ENCODE data around the gene ANO7. TPM values are rescaled to one million over a fixed set of nuclear protein-coding genes. Genes with fewer than 3 reads are reported as not detected.

Gene ANO7
- total RNA-seq, 1 donor from 2014 or later, result 1.3 TPM

- DNase-seq (ENCODE audit: low spot score) (no peak), ATAC-seq (no peak)
These were observed 30.5 kb upstream of the ANO7 start for GRCh38 chr2:241157841-241158545.

DNA sequence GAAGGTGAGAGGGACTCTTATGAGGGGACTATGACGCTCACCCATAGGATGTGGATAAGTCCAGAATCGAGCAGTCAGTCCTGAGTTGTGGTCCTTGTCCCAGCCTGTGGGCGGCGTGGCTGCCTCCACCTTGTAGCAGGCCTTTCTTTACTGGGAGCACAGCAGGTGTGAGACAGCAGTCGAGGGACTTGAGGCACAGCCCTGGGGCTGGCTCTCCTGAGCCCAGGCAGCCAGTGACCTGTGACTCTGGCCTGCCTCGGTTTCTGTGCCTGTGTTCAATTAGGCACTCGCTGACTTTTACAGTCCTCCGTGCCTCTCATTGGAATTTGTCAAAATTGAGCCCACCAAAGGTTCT, 30.0 kb upstream of the ANO7 start:
- no peak for DNase-seq (ENCODE audit: low spot score)
- ATAC-seq, result no peak

- ATAC-seq (no peak), DNase-seq (ENCODE audit: low spot score) (no peak)
These were observed 29.4 kb upstream of the ANO7 start for GRCh38 chr2:241159116-241159515.

GRCh38 chr2:241160318-241160717, 28.2 kb upstream of the ANO7 start:
- no peak for DNase-seq (ENCODE audit: low spot score)
- ATAC-seq, result no peak

DNA sequence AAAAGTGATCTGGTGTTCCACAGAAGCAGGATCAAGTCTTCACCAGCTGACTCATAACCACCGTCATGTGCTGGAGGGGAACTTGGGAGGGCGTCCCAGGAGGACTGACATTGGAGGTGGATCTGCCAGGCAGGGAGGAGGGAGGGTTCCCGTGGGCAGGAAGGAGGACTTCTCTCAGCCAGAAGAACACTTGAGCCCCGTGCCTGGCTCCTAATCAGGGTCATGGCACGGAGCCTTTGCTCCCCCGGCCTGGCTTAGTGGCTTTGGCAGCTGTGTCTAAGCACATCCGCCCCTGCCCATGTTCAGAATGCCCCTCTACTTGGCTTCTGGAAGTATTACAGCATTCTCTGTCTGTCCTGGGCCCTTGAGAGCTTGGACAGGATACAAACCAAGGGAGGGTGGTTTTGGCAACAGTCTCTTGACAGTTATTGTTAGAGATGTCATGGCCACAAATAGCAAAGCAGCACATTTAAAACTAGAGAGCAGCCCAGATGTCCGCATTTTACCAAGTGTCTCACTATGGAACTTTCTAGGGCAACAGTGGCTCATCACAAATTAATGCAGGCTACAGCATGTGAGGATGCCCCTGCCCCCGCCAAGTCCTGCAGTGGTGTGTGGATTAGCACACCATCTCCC, 26.7 kb upstream of the ANO7 start:
- ATAC-seq (peak; percentile 33), DNase-seq (ENCODE audit: low spot score) (no peak)

GRCh38 chr2:241163601-241164118, 24.8 kb upstream of the ANO7 start:
- no peak for DNase-seq (ENCODE audit: low spot score)
- no peak for ATAC-seq

GRCh38 chr2:241168366-241168765, 20.1 kb upstream of the ANO7 start:
- ATAC-seq, result no peak
- no peak for DNase-seq (ENCODE audit: low spot score)

- no peak for ATAC-seq
These were observed 14.9 kb upstream of the ANO7 start for GRCh38 chr2:241173557-241173956.

DNA sequence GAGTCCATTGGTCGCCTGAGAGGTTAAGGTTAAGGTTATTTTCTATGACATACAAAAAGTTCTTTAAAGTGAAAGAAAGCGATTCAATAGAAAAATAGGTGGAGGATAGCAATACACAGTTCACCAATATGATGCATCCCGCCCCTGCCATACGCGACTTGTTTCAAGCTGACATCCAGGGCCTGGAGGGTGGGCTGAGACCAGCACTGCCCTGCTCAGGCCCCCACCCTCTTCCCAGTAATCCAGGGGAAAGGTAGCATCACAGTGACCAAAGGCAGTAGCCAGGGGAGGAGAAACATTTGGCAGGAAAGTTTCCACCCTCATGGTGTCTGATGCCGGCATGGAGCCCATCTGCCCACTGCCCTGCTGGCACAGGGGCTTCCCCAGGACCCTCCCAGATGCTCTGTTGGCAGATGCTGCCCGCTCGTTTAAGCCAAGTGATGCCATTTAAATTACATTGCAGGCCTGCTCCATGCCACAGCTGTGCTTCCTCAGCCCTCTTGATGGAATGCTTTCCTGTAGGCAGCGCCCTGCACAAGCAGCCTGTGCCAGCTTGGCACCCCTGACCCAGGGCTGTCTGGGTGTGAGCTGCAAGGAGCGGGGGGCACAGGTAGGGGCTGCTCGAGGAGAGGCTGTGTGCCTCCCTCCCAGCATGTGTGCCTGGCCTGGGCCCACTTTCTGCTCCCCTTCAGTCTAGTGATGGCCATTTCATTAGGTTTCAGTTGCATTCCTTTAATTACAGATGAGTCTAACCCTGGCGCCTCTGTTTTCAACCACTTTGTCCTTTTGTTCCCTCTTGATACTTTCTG, 10.7 kb upstream of the ANO7 start:
- DNase-seq (ENCODE audit: low spot score) (no peak), ATAC-seq (no peak)

More at GRCh38 chr2:241173557-241173956, 14.9 kb upstream of the ANO7 start:
- no peak for DNase-seq (ENCODE audit: low spot score)

DNA sequence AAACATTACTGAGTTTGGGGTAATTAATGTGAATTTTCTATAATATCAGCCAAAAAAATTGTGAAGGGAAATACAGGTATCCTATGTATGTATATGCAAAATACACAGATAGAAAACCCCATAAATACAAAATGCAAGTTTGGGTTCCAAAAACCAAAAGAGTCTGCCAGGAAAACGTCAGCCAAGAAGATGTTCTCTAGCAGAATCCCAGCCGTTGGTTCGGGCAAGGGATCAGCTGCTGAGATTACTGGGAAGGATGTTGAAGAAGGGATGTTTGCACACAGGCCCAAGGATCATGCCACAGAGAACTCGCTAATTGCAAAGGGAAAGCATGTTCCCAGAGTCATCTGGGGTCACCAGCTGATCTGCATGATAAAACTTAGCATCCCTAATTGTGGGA, 9.5 kb upstream of the ANO7 start:
- ATAC-seq, result no peak
- DNase-seq (ENCODE audit: low spot score), result no peak

- ATAC-seq, result no peak
- no peak for DNase-seq (ENCODE audit: low spot score)
These were observed 8.6 kb upstream of the ANO7 start for GRCh38 chr2:241179899-241180298.

- ATAC-seq, result no peak
- DNase-seq (ENCODE audit: low spot score), result no peak
These were observed 8.0 kb upstream of the ANO7 start for GRCh38 chr2:241180495-241180894.

GRCh38 chr2:241182126-241182525, 6.4 kb upstream of the ANO7 start:
- ATAC-seq (no peak), DNase-seq (ENCODE audit: low spot score) (no peak)

DNA sequence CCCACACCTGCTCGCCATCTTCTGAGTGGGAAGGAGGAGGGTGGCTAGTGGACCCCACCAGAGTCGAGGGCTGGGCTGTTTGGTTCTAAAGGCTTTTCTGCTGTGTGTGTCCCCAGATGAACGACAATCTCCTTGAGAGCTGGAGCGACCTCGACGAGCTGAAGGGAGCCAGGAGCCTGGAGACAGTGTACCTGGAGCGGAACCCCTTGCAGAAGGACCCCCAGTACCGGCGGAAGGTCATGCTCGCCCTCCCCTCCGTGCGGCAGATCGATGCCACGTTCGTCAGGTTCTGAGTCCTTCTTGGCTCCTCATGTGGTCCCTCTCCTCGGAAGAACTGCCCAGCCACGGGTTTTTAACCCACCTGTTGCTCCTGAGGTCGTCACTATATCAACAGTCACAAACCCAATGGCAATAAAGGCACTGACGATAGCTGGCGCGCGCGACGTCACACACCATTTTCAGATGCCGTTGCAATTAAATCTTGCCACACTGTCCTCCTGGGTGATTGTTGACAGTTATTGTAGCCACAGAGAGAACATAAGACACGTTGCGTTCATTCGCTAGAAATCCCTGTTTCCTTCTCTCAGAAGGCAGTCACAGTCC, 5.8 kb upstream of the ANO7 start:
- no peak for ATAC-seq
- no peak for DNase-seq (ENCODE audit: low spot score)

GRCh38 chr2:241183221-241183620, 5.3 kb upstream of the ANO7 start:
- ATAC-seq (no peak), DNase-seq (ENCODE audit: low spot score) (no peak)

- no peak for DNase-seq (ENCODE audit: low spot score)
- ATAC-seq, result no peak
These were observed 3.6 kb upstream of the ANO7 start for GRCh38 chr2:241184901-241185300.

GRCh38 chr2:241185961-241186360, 2.5 kb upstream of the ANO7 start:
- ATAC-seq (no peak), DNase-seq (ENCODE audit: low spot score) (no peak)

DNA sequence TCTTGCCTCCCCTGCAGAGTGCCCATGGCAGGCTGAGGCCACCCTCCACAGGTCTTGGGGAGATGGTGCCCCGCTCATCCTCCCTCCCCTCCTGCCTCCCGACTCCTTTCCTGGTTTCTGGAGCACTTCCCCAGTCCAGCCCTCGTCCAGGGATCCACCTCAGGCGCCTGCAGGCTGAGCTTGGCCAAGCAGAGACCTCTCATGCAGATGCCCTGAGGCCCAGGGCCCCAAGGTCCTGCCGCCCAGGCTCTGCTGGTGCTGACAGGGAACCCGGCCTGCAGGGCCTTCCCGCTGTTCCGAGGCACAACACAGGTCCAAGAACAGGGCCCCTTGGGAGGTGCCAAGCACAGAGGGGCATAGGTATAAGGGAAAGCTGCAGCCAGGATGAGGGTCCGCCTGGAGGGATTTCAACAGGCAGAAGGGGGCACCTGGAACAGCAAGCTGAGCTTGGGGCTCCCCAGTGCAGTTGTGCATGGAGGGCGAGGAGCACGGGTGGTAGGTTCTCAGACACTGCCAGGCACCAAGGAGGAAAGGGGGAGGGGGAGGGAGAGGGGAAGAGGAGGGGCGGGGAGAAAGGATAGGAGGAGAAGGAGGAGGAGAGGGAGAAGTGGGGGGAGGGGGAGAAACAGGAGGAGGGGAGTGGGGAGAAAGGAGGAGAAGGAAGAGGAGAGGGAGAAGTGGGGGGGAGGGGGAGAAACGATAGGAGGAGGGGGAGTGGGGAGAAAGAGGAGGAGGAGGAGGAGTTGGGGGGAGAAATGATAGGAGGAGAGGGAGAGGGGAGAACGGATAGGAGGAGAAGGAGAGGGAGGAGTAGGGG, 1.2 kb upstream of the ANO7 start:
- ATAC-seq, result no peak

GRCh38 chr2:241187918-241188234, 601 bp upstream of the ANO7 start:
- no peak for ATAC-seq
- DNase-seq (ENCODE audit: low spot score), result no peak

More for the DNA sequence above, 1.2 kb upstream of the ANO7 start:
- no peak for DNase-seq (ENCODE audit: low spot score)

DNA sequence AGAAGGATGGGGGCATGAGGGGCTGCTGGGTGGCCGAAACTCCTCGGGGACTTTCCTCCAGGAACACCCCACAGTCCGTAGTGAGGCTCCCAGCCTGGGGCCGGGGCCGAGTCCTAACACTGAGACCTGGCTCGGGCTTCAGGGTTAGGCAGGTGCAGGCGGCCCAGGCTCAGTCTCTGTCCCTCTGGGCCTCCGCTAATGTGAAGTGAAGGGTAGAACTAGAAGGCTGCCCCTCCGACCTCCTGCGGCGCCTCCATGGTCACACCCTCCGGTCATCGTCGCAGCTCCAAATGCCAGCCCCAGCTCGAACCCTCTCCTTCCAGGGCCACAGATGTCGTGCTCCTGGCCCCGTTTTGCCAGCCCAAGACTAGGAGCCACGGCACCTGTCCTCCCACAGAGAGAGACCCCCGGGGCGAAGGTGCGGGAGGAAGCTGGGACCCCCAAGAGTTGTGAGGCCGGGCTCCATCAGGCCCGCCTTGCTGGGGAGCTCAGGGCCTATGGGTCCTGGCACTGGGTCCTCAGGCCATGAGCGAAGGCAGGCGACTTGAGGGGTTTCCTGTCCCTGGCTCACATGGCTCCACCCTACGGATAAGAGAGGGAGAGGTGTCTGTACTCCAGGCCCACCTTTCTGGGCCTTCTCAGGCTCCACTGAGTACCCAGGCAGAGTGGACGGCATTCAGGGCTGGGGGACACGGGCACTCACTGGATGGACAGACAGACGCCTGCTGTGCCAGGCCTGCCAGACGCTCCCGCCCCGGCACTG, 797 bp downstream of the ANO7 start:
- DNase-seq (ENCODE audit: low spot score) (no peak), ATAC-seq (no peak)

All from left lobe of liver (tissue), 2 donors.